ENCODE data around the gene E4F1.

E4F1 gene

GRCh38 chr16:2233046-2233775, 9.8 kb downstream of the E4F1 start:
- Histone ChIP-seq H3K4me3 (ENCODE audit: low read depth, low read length) (no peak overlapping the region), H3K27ac (no peak overlapping the region), H3K9ac (no peak overlapping the region), H3K4me2 (ENCODE audit: low read length) (no peak overlapping the region), H2AFZ (no peak overlapping the region), H3K79me2 (peaks cover under 1% of the 10 kb centered on the region), H3K4me1 (no peaks in the 10 kb centered on the region), H3K27me3 (ENCODE audit: control insufficient read depth, insufficient read depth, low read length) (no peaks in the 10 kb centered on the region), H3K36me3 (ENCODE audit: control insufficient read depth, insufficient read depth, low read length) (no peaks in the 10 kb centered on the region), H3K9me3 (ENCODE audit: control insufficient read depth, low read length) (no peaks in the 10 kb centered on the region)
- TF ChIP-seq CTCF (IDR thresholded peaks at IDR 0.05): no peak

GRCh38 chr16:2233872-2234812, 10.8 kb downstream of the E4F1 start:
- no peak overlapping the region for H3K27ac ChIP-seq
- TF ChIP-seq CTCF (IDR thresholded peaks at IDR 0.05): no peak
- H2AFZ ChIP-seq: no peak overlapping the region
- no peak overlapping the region for H3K9ac ChIP-seq
- H3K36me3 ChIP-seq (ENCODE audit: control insufficient read depth, insufficient read depth, low read length): no peaks in the 10 kb centered on the region
- H3K79me2 ChIP-seq: no peaks in the 10 kb centered on the region
- H3K27me3 ChIP-seq (ENCODE audit: control insufficient read depth, insufficient read depth, low read length): no peaks in the 10 kb centered on the region
- H3K4me1 ChIP-seq: no peaks in the 10 kb centered on the region
- H3K4me2 ChIP-seq (ENCODE audit: low read length): no peak overlapping the region
- no peak overlapping the region for H3K4me3 ChIP-seq (ENCODE audit: low read depth, low read length)
- H3K9me3 ChIP-seq (ENCODE audit: control insufficient read depth, low read length): no peaks in the 10 kb centered on the region

- Histone ChIP-seq H3K27ac (no peak overlapping the region), H3K4me1 (no peaks in the 10 kb centered on the region), H3K36me3 (ENCODE audit: control insufficient read depth, insufficient read depth, low read length) (no peaks in the 10 kb centered on the region), H3K9me3 (ENCODE audit: control insufficient read depth, low read length) (no peaks in the 10 kb centered on the region), H3K79me2 (no peaks in the 10 kb centered on the region), H3K9ac (no peak overlapping the region), H2AFZ (no peak overlapping the region), H3K4me2 (ENCODE audit: low read length) (no peak overlapping the region), H3K4me3 (ENCODE audit: low read depth, low read length) (no peak overlapping the region), H3K27me3 (ENCODE audit: control insufficient read depth, insufficient read depth, low read length) (no peaks in the 10 kb centered on the region)
- TF ChIP-seq CTCF (IDR thresholded peaks at IDR 0.05): no peak
Observed at GRCh38 chr16:2234813-2235170, 11.4 kb downstream of the E4F1 start.

GRCh38 chr16:2235234-2235651, 11.9 kb downstream of the E4F1 start:
- no peak for TF ChIP-seq CTCF (IDR thresholded peaks at IDR 0.05)
- H3K27ac ChIP-seq: no peak overlapping the region
- no peaks in the 10 kb centered on the region for H3K79me2 ChIP-seq
- no peaks in the 10 kb centered on the region for H3K27me3 ChIP-seq (ENCODE audit: control insufficient read depth, insufficient read depth, low read length)
- no peak overlapping the region for H3K4me2 ChIP-seq (ENCODE audit: low read length)
- no peaks in the 10 kb centered on the region for H3K4me1 ChIP-seq
- no peak overlapping the region for H3K9ac ChIP-seq
- H3K9me3 ChIP-seq (ENCODE audit: control insufficient read depth, low read length): no peaks in the 10 kb centered on the region
- H3K4me3 ChIP-seq (ENCODE audit: low read depth, low read length): no peak overlapping the region
- no peak overlapping the region for H2AFZ ChIP-seq
- no peaks in the 10 kb centered on the region for H3K36me3 ChIP-seq (ENCODE audit: control insufficient read depth, insufficient read depth, low read length)

Measured in parathyroid adenoma (tissue), 2 donors.